ENCODE results near the gene ATP2B2. TPM values are rescaled to one million over a fixed set of nuclear protein-coding genes. Genes with fewer than 3 reads are reported as not detected.

ATP2B2 gene
- total and polyA plus RNA-seq, 12 donors, result 0.37 to 3.0 (median 1.6) TPM

DNA sequence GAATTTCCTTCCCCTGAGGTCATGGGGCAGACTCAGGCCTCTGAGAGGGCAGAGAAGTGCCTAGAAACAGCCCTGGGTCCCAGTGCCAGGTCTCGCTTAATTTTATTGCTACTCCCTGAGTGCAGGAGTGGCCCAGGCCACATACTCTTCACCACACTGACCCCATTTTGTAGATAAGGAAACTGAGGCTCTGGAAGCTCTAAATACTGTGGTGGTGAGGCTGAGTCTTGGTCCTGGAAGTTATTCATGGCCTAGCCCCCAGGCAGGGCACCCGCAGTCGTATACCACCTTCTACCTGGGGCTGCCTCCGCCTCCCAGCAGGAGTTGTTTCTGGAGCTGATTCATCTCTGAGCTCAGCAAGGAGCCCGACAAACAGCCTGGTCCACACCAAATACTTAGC is 9.8 kb downstream of the ATP2B2 start:
- TF ChIP-seq, protein P1, sequence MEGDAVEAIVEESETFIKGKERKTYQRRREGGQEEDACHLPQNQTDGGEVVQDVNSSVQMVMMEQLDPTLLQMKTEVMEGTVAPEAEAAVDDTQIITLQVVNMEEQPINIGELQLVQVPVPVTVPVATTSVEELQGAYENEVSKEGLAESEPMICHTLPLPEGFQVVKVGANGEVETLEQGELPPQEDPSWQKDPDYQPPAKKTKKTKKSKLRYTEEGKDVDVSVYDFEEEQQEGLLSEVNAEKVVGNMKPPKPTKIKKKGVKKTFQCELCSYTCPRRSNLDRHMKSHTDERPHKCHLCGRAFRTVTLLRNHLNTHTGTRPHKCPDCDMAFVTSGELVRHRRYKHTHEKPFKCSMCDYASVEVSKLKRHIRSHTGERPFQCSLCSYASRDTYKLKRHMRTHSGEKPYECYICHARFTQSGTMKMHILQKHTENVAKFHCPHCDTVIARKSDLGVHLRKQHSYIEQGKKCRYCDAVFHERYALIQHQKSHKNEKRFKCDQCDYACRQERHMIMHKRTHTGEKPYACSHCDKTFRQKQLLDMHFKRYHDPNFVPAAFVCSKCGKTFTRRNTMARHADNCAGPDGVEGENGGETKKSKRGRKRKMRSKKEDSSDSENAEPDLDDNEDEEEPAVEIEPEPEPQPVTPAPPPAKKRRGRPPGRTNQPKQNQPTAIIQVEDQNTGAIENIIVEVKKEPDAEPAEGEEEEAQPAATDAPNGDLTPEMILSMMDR (IDR thresholded peaks at IDR 0.05), result no peak
- Histone ChIP-seq H3K4me1 (replicated peaks in 1 of 2) (peaks cover 0 to 15% of the 10 kb centered on the region in 2 donors), H3K27ac (peak overlapping the region in 3 of 5 donors; percentile 19 to 52 (median 38)), H3K27me3 (no peaks in the 10 kb centered on the region), H3K4me3 (no peak overlapping the region), H3K36me3 (replicated peaks in 1 of 2) (no peaks in the 10 kb centered on the region), H3K9me3 (replicated peaks in 1 of 3) (no peaks in the 10 kb centered on the region)
- intact Hi-C loops (cut with DNase I), result no loop called here
- 64 to 76% (median 73%) methylated on average over 4 to 5 of the region's 5 CpGs for WGBS, 4 donors
- no peak for DNase-seq

DNA sequence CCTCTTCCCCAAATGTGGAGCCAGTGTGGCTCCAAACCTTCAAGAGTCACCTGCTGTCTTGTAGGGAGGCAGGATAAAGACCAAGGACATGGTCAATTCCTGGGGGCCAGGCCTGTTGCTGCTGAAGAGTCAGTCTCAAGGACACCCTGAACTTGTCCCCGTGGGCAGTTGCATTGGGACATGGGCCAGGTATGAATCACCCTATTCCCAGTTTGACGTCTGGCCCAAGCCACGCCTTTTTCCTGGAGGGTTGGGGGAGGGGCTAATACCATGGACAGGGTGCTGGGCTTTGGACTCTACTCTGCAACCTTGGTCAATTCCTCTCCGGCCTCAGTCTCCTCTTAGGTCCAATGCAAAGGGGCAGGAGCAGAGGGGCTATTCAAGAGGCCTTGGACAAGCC is 10.4 kb downstream of the ATP2B2 start:
- Histone ChIP-seq H3K9me3 (replicated peaks in 1 of 3) (no peaks in the 10 kb centered on the region), H3K4me1 (replicated peaks in 1 of 2) (peaks cover 0 to 15% of the 10 kb centered on the region in 2 donors), H3K27me3 (no peaks in the 10 kb centered on the region), H3K36me3 (replicated peaks in 1 of 2) (no peaks in the 10 kb centered on the region), H3K27ac (peak overlapping the region in 4 of 5 donors; percentile 5 to 91 (median 37)), H3K4me3 (no peak overlapping the region)
- intact Hi-C loops (cut with DNase I), result no loop called here
- WGBS, 4 donors, result 16 to 29% (median 23%) methylated on average over 3 to 4 of the region's 4 CpGs
- TF ChIP-seq, protein P1 (IDR thresholded peaks at IDR 0.05), result no peak
- TF ChIP-seq POLR2A (IDR thresholded peaks at IDR 0.05), result no peak
- peak; percentile 93 to 96 (median 95) for DNase-seq

DNA sequence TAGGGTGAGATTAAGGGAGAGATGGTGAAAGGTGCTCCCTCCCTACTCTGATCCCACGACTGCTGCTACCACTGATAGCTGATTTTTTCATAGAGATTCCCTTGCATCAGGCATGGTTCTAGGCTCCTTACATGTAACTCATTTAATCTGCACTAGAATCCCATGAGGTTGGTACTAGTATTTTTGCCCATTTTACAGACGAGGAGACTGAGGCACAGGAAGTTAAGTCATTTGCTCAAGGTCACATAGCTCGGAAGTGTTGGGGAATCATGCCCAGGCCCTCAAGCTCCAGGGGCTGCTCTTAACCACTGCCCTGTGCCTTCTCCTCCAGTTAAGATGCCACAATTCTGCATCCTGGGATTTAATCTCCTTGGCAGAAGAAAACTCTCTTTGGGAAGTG is 11.2 kb downstream of the ATP2B2 start:
- WGBS, 4 donors, result 36 to 59% (median 48%) methylated on average over 3 of the region's 3 CpGs
- Histone ChIP-seq H3K4me3 (no peak overlapping the region), H3K36me3 (replicated peaks in 1 of 2) (no peaks in the 10 kb centered on the region), H3K9me3 (replicated peaks in 1 of 3) (no peaks in the 10 kb centered on the region), H3K4me1 (replicated peaks in 1 of 2) (peaks cover 0 to 15% of the 10 kb centered on the region in 2 donors), H3K27me3 (no peaks in the 10 kb centered on the region), H3K27ac (peak overlapping the region in 1 of 5 donors; percentile 91)
- DNase-seq, result no peak
- intact Hi-C loops (cut with DNase I), result no loop called here
- TF ChIP-seq POLR2A (IDR thresholded peaks at IDR 0.05), result no peak
- TF ChIP-seq, protein P1 (IDR thresholded peaks at IDR 0.05), result no peak

- WGBS, 4 donors, result 82 to 88% (median 84%) methylated on average over 4 of the region's 4 CpGs
- H3K9me3 ChIP-seq (replicated peaks in 1 of 3), result no peaks in the 10 kb centered on the region
- TF ChIP-seq POLR2A (IDR thresholded peaks at IDR 0.05), result no peak
- TF ChIP-seq, protein P1 (IDR thresholded peaks at IDR 0.05), result no peak
- no peaks in the 10 kb centered on the region for H3K27me3 ChIP-seq
- no peak overlapping the region for H3K4me3 ChIP-seq
- peaks cover 0 to 15% of the 10 kb centered on the region in 2 donors for H3K4me1 ChIP-seq (replicated peaks in 1 of 2)
- no peaks in the 10 kb centered on the region for H3K36me3 ChIP-seq (replicated peaks in 1 of 2)
- intact Hi-C loops (cut with DNase I), result no loop called here
- DNase-seq, result no peak
- H3K27ac ChIP-seq, result no peak overlapping the region
These were observed 12.2 kb downstream of the ATP2B2 start for GRCh38 chr3:10493202-10493589.
